ENCODE data around the gene CT45A1. TPM values are rescaled to one million over a fixed set of nuclear protein-coding genes. Genes with fewer than 3 reads are reported as not detected.

CT45A1 gene, protein sequence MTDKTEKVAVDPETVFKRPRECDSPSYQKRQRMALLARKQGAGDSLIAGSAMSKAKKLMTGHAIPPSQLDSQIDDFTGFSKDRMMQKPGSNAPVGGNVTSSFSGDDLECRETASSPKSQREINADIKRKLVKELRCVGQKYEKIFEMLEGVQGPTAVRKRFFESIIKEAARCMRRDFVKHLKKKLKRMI
- total RNA-seq: not detected in 2 replicates

DNA sequence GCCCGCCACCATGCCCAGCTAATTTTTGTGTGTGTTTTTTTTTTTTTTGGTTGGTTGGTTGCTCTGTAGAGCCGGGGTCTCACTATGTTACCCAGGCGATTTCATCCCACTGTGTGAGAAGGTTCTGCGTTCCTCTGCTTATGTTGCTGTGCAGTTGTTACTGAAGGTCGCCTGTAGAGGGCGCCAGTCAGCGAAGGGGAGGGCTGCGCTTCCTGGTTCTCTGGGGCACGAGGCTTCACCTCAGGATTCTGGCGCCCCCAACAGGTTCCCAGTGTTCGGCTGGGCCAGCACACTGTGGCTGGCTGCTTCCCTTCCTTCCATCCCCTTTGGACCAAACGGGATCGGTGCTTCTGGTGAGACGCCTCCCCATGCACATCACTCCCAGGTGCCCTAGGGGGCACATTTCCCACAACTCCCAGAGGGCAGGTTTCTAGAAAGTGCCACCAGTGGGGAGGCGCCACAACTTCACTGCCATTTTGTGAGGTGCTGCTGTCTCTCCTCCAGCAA lies at the start of gene CT45A1:
TSS of gene CT45A1 (plus strand) at position 457 of the 507 bp plus-strand sequence. CDS start 5,302 bp downstream, outside the sequence.

DNA sequence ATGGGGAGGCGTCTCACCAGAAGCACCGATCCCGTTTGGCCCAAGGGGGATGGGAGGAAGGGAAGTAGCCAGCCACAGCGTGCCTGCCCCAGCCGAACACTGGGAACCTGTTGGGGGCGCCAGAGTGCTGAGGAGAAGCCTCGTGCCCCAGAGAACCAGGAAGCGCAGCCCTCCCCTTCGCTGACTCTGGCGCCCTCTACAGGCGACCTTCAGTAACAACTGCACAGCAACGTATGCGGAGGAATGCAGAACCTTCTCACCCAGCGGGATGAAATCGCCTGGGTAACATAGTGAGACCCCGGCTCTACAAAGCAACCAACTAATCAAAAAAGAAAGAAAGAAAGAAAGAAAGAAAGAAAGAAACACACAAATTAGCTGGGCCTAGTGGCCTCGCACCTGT lies 54.7 kb downstream of the CT45A1 start, which contains the start of gene CT45A3:
TSS of gene CT45A3 (minus strand) at position 101 of the 400 bp plus-strand sequence. CDS start 3,747 bp downstream, outside the sequence.

Other genes starting within 250 kb of the CT45A1 start
- gene INTS6L, start 193.0 kb upstream of the CT45A1 start, total RNA-seq: 4.2 and 5.6 TPM in 2 replicates
- gene CT45A3, start 54.6 kb downstream of the CT45A1 start, total RNA-seq: not detected in 2 replicates
- not detected in 2 replicates for gene CT45A5, start 71.9 kb downstream of the CT45A1 start, total RNA-seq
- not detected in 2 replicates for gene CT45A6, start 89.1 kb downstream of the CT45A1 start, total RNA-seq
- gene CT45A2, start 106.4 kb downstream of the CT45A1 start, total RNA-seq: not detected in 2 replicates
- gene CT45A7, start 123.6 kb downstream of the CT45A1 start, total RNA-seq: not detected in 2 replicates
- gene CT45A8, start 140.9 kb downstream of the CT45A1 start, total RNA-seq: not detected in 2 replicates
- not detected in 2 replicates for gene CT45A9, start 158.2 kb downstream of the CT45A1 start, total RNA-seq
- not detected in 2 replicates for gene CT45A10, start 179.8 kb downstream of the CT45A1 start, total RNA-seq
- not detected in 2 replicates for gene SAGE1, start 180.1 kb downstream of the CT45A1 start, total RNA-seq

Measured in uterine smooth muscle cell (primary cell).